T-helper 1 cell (primary cell): ENCODE measurements around the gene SNTB2.
"Not testable (repeated sequence)": the region's sequence is repeated elsewhere in the genome, so short reads cannot be mapped to it uniquely, and the experiment has no call there.

Experiments used
- DNase-seq, 5 donors: peaks; one replicate each; pipeline ENCODE4 v3.0.0-alpha.2; 2012 to 2020
- total RNA-seq, 4 donors: gene quantifications; one replicate each; lab custom pipeline; 2026; lab: John Stamatoyannopoulos, UW

SNTB2 gene
- total RNA-seq = 35.2 to 48.2 (median 42.1) reads per million in 4 donors

DNA sequence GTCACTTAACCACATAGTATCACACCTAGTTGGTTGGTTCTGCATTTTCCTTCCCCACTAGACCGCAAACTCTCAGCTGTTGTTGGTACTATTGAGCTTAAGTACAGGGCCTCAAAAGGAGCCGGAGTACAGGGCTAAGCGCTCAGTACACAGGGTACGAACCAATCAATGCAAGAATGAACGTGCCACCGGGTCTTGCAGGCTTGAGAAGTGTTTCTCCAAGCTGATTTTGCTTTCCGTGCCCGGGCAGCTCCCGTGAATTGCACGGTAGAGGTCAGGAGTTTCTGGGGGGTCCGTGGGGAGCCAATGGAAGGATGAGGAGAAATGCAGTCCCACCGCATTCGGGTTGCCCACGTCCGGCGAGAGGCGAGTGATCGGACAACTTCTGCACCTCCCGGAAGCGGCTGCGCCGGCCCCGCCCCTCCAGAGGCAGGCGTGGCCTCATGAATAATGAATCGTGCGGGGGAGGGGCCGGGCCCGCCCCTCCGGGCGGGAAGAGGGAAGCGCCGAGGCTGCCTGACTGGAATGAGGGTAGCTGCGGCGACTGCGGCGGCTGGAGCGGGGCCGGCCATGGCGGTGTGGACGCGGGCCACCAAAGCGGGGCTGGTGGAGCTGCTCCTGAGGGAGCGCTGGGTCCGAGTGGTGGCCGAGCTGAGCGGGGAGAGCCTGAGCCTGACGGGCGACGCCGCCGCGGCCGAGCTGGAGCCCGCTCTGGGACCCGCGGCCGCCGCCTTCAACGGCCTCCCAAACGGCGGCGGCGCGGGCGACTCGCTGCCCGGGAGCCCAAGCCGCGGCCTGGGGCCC lies at the start of gene SNTB2:
Gene SNTB2, plus strand, starts transcription at position 523 of the 804 bp plus-strand sequence. Its CDS starts 3 bp downstream, at position 526.
- DNase-seq = peak; percentile 65 to 90 (median 75)

DNA sequence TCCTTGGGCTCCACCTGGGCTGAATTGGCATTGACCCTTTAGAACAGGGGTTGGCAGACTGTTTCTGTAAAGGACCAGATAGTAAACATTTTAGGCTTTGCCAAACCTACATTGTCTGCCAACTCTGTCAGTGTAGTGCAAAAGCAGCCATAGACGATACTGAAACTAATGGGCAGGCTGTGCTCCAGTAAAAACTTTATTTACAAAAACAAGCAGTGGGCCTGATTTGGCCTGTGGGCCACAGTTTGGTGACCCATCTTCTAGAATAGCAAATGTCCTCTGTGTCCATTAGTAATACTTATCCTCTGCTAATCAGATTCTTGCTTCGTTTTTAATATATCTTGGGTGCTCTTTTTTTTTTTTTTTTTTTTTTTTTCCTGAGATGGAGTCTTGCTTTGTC lies 48.4 kb upstream of the SNTB2 start:
- DNase-seq = no peak

DNA sequence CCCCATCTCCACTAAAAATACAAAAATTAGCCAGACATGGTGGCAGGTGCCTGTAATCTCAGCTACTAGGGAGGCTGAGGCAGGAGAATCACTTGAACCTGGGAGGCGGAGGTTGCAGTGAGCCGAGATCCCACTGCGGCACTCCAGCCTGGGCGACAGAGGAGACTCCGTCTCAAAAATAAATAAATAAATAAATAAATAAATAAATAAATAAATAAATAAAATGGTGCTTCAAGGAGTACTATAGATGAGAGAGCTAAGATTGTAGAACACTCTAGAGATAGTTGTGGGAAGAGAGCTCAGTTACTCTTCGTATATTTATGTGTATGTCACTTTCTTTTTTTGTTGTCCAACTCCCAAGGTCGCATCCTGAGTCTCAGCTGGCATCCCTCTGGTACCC lies 47.5 kb upstream of the SNTB2 start:
- DNase-seq = not testable (repeated sequence)

DNA sequence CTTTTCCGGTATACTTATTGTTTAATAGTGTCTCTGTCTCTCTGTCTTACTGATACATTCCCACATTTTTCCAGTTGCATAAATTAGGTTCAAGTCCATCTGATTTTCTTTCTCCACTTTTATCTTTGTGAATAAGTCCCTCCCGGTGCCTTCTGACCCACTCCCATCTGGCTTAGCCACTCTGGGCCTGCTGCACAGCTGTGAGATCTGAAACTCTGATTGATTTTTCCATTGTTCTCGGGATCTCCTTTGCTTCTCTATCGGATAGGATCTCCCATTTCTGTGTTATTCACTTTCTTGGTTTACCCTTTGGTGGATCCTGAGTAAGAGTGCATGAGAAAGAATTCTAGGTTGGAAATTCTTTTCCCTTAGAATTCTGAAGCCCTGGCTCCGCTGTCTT lies 46.0 kb upstream of the SNTB2 start:
- no peak for DNase-seq

DNA sequence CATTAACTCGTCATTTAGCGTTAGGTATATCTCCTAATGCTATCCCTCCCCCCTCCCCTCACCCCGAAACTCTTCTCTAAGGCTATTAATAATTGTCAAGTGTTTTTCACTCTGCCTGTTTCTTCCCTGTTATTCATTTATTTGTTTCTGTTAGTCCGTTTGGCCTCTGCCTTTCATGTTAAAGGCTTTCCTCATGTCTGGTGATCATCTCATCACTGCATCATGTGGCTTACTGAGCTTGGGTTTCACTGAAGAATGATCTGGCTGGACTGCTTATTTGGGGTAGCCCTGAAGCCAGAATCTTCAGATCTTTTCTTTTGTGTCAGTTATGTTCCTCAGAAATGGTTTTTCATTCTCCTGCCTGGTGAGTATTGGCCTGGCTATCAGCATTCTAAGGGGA lies 45.0 kb upstream of the SNTB2 start:
- no peak for DNase-seq

DNA sequence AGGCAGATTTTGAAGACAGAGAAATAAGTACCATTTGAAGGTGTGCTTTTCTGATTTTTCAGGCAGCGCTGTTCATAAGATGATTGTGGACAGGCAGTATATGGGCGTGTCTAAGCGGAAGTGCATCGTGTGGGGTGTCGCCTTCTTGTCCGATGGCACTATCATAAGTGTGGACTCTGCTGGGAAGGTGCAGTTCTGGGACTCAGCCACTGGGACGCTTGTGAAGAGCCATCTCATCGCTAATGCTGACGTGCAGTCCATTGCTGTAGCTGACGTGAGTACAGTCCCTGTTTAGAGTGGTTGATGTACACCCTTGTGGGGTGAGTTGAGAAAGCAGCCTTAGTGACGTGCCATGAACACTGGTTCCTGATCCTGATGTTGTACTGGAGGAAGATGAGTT lies 43.8 kb upstream of the SNTB2 start:
- DNase-seq = no peak

DNA sequence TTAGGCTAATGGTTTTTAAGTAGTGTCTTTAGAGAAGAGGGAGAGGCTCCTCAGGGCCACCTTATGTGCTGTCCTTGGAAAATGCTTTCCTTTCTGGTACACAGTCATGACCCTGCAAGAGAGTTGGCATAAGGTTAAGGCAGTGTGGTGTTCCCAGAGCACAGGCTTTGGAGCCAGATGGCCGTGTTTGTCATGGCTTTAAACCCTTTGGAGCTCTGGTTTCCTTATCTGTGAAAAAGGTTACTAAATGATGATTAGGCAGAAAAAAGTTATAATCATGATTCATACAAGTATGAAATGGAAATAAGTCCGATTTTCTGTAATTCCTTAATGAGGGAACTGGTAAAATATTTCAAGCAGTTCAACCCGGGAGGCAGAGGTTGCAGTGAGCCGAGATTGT lies 41.3 kb upstream of the SNTB2 start:
- no peak for DNase-seq

DNA sequence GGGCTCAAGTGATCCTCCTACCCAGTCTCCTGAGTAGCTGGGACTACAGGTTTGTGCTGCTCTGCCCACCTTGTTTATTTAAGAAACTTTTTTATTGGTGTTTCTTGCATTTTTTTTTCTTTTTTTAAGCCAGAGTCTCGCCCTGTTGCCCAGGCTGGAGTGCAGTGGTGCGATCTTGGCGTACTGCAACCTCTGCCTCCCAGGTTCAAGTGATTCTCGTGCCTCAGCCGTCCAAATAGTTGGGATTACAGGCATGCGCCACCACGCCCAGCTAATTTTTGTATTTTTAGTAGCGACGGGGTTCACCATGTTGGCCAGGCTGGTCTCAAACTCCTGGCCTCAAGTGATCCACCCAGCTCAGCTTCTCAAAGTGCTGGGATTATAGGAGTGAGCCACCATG lies 37.3 kb upstream of the SNTB2 start:
- DNase-seq = not testable (repeated sequence)

DNA sequence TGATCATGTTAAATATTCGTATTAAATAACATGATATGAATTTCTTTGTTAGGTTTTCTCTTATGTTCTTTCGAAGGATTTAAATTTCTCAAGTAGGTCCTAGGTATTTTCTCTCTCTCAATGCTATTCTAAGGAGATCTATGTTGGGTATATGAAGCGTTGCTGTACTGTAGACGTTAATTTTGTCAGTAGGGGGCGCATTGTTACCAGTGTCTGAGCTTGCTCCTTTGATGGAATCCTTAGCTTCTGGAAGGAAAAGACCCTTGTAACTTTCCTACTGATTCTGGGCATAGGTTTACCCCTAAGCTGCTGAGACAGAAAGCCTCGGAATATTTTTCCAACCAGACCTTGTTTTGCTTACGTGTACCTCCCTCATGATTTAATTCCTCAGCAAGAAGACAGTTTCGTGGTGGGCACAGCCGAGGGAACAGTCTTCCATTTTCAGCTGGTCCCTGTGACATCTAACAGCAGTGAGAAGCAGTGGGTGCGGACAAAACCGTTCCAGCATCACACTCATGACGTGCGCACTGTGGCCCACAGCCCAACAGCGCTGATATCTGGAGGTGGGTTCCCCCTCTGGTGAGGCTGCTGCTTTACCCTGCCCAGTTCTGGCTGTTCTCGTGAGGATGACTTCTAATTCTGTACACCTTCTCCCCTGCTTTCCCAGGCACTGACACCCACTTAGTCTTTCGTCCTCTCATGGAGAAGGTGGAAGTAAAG lies 36.7 kb upstream of the SNTB2 start:
- DNase-seq = peak in 4 of 5 donors; percentile 15 to 61 (median 43)

DNA sequence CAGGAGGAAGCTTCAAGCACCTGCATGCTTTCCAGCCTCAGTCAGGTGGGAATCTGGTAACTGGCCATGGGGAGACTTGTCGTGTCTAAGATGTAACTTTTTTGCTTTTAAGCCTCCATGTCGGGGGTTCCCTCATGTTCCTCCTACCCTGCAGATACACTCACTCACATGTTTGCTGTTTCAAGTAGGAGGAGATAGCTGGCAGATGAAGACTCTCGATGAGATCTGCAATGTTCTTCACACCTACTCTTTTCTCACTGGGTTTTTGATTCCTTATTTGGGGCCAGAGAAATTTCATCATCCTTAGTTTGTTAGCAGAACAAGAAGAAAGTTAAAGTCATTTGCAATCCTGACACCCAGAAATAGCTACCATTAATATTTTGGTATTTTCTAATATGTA lies 29.8 kb upstream of the SNTB2 start:
- no peak for DNase-seq

DNA sequence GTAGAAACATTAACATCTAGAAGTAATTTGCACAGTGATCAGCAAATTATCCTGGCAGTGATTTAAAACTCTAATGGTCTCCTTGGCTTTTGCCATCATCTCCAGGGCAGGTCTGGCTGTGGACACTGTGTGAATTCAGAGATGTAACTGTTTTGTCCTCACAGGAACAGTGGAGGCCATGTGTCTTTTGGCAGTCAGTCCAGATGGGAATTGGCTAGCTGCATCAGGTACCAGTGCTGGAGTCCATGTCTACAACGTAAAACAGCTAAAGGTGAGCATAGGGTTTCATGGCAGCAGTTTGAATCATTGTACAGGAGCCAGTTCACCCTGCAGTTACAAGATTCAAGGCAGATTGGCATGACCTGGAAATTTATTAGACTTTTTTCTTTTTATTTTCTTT lies 26.8 kb upstream of the SNTB2 start:
- no peak for DNase-seq

DNA sequence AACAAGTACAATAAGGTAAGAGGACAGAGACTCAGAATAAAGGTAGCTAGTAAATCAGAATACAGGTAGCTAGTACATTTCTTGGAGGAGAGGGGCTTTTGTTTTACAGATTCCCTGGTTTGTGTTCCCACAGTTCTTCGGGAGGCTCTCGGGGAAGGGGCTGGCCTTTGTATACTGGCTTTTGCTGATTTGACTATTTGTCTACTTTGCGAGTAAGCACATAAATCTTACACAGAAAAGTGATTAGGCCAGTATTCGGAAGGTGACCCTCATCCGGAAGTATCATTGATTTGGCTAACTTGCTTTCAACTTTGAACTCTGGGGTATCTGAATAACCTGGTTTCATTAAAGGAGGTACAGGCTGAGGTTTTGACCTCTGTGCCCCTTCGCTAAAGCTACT lies 21.4 kb upstream of the SNTB2 start:
- DNase-seq = no peak

DNA sequence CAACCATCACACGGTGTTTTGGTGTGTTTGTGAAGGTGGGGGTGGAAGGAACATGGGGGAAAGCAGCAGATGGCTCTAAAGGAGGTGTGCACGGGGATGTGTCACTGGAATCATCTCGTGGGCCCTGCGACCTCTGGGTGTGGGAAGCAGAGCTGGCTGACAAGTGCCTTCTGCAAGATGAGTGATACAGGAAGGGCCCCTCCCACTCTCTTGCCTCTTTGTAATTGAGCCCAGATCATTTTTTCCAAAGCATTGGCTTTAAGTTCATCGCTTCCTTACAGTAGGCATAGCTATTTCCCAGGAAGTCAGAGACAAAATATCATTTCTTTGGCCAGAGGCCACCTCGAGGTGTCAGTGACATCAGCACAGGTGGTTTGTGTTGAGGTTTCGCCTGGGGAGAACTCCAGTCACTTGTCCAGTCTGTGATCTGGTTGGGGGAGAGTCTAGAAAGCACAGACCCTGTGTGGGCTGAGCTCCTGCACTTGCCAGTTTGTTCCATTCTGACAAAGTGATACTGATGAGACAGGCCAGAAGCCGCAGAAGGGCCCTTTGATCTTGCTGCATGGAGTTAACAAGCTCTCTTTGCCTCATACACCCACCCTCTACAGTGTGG lies 20.6 kb upstream of the SNTB2 start:
- DNase-seq = peak in 2 of 5 donors; percentile 7 to 54

DNA sequence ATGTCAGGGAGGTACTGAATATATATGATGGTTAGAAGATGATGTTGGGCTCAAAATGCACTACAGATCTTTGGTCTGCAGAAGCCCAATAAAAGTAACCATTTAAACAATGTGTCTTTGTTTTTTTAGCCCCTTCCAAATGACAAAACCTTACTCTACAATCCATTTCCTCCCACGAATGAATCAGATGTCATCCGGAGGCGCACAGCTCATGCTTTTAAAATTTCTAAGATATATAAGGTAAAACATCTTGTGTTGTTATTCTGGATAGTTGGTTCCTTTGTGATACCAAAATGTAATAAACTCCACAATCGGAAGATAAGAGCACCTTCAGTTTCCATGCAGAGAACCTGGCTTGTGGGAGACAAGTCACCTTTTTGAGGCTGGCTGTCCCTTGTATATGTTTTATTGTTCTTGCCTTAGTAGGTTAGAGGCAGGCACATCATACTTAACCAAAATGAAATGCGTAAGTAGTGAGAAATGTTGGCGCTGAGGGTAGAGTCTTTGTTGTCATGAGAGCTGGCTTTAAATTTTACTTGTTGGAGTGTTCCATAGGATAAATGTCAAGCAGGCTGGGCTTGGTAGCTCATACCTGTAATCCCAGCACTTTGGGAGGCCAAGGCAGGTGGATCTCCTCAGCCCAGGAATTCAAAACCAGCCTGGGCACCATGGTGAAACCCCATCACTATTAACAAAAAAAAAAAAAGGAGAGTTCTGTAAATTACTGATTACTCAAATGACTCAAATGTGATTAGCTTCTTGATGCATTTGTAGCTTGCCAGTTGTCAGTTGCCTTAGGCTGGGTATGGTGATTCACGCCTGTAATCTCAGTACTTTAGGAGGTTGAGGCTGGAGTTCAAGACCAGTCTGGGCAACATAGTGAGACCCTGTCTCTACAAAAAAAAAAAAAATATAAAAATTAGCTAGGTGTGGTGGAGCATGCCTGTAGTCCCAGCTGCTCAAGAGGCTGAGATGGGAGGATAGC lies 19.7 kb upstream of the SNTB2 start:
- no peak for DNase-seq

DNA sequence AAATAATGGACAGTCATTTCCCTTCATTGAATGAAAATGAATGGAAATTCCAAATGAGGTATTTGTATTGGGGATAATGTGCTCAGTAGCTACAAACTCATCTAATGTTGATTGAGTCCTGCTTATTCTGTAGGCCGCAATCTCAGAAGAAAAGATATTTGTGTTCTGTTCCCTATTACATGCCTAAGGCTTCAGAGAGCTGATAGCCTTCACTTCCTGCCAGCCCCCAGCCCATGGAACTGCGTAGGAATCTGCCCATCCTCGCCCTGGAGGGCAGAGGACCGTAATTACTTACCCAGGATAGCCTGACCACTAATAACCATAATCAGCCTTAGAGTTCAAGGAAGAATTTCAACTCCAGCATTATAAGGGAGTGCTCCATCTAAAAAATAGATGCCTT lies 17.9 kb upstream of the SNTB2 start:
- no peak for DNase-seq

DNA sequence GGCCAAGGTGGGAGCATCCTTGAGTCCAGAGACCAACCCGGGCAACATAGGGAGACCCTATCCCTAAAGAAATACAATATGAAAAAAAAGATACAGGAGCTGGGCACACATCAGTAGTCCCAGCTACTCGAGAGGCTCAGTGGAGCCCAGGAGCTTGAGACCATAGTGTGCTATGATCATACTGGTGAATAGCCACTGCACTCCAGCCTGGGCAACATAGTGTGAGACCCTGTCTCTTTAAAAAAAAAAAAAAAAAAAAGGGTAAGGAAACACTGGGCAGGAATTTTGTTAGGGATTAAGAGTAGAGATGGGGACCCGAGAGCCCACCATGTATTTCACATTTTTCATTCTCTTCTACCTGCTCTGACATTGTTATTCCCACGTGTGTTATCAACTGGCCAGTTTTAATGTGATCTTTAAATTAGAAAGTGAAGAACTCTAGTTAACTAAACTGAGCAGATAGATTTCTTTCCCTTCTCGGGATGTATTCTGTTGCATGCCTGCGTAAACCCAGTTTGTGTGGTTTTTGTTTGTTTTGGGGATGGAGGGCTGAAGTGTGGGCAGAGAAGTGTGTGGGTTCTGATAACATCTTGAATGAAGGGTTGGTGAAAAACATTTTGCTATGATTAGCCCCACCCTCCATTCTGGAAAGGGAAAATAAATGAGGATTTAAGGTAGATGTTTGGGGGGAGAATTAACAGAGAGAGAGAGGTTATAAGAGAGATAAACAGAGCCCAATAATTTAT lies 17.2 kb upstream of the SNTB2 start:
- no peak for DNase-seq

DNA sequence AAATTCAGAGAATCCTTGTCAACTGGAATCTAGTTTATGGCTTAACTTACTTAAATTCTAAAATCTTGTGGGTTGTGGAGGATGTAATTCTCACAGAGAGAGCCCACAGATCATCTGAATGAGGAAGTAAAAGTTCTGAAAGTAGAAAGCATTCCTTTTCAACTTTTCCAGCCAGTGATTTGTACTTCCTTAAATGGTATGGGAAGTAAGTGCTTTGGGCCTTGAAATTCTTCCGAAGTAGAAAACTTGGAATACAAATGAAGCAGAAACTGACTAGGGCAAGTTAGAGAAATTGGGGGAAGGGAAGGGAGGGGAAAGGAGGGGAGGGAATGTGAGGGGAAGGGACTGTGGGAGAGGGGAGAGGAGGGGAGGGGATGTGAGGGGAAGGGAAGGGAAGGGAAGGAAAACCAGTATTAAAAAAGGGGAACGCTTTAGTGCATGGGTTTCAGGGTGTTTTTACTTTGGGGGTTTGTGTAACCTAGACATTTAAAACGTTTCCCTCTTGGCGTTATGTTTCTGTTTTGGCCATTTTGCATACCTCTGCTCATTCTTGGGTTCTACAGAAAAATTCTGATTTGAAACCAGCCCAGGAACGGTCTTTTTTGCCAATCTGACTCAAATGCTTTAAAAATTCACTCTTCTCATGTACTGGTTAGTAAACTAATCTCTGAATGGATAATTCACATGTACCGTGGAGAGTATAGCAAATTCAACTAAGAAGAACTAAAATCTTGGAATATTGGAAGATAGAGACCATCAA lies 15.5 kb upstream of the SNTB2 start:
- no peak for DNase-seq

DNA sequence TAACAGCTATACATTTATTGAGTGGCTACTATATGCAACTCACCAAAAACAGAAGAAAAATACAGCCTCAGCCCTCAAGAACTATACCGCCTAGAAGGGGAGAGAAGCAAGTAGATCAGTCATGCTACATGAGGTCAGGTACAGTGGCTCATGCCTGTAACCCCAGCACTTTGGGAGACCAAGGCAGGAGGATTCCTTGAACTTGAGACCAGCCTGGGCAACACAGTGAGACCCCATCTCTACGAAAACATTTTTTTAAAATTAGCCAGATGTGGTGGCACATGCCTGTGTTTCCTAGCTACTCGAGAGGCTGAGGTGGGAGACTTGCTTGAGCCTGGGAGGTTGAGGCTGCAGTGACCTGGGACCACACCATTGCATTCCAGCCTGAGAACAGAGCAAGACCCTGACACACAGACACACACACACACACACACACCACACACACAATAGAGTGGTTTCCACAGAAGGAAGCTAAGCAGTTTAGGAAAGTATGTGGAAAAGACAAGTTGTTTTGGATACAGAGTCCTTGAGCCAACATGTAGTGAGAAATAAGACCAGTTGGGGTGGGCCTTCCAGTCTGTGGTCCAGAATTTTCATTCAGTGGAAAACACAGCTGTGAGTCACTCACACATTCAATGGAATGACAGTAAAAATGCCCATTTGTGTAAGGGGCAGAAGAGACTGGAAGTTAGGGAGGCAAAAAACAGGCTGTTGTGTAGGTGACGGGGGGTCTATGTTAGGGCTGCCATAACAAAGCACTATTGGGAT lies 10.7 kb upstream of the SNTB2 start:
- DNase-seq = no peak

DNA sequence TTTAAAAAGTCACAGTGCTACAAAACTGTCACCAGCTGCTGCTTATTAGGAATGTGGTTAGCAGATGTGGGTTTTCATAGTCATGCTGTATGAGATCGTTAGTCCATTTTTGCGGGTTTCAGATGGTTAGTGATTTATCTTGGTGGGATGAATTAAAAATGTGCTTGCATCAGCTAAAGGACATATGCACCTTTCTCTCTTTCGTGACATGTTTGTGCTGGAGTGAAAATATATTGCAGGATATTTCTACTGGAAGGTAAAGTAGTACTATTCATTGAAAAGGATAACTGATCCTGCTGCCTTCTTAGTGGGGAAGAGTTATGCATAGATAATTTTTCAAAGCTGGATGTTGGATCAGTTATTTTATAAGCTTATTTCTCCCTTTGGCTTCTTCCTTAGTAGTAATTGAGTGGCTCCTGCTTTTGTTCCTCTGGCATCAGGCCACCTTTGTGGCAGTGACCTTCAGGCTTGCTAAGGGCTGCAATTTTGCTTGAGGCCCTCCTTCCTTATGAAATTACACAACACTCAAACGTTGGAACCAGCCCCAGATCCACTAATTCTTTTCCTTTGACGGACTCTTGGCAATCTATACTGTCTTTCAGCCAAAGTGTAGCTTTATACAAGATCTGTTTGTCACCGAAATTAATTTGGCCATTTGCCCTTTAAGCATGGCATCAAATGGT lies 7.5 kb upstream of the SNTB2 start:
- no peak for DNase-seq

DNA sequence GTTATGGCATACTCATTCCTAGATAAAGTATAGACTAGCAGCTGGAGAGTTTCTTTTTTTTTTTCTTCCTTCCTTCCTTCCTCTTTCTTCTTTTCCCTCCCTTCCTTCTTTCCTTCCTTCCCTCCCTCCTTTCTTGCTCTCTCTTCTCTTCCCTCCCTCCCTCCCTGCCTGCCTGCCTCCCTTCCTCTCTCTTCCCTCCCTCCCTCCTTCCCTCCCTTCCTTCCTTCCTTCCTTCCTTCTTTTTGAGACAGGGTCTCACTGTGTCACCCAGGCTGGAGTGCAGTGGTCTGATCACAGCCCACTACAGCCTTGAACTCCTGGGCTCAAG lies 7.0 kb upstream of the SNTB2 start:
- no peak for DNase-seq
